Neural crest cell (in vitro differentiated cells): Measurements from ENCODE around the gene EDDM13. TPM values are rescaled to one million over a fixed set of nuclear protein-coding genes. Genes with fewer than 3 reads are reported as not detected.

ENCODE experiments used
- DNase-seq: peaks from one replicate; pipeline ENCODE4 v3.0.0; 2021; ENCODE audit warnings: low read depth, mixed read lengths, low spot score
- H3K27ac Mint-ChIP-seq: one replicate; pipeline ENCODE4 v1.8.0; 2021; ENCODE audit warnings: mild to moderate bottlenecking, mixed read lengths; ENCODE audit not compliant: unreplicated experiment
- H3K27me3 Mint-ChIP-seq: 2 replicates; pipeline ENCODE4 v1.8.0; 2021; ENCODE audit warnings: low read depth, mild to moderate bottlenecking, mixed read lengths
- H3K36me3 Mint-ChIP-seq: 2 replicates; pipeline ENCODE4 v1.8.0; 2021; ENCODE audit warnings: low read depth, mild to moderate bottlenecking, mixed read lengths
- H3K4me1 Mint-ChIP-seq: 2 replicates; pipeline ENCODE4 v1.8.0; 2021; ENCODE audit warnings: mixed read lengths
- H3K4me3 Mint-ChIP-seq: one replicate; pipeline ENCODE4 v1.8.0; 2021; ENCODE audit warnings: mild to moderate bottlenecking, mixed read lengths
- H3K9me3 Mint-ChIP-seq: 2 replicates; pipeline ENCODE4 v1.8.0; 2021; ENCODE audit warnings: mixed read lengths
- total RNA-seq: library from RNA; stranded (reverse); gene quantifications from 2 replicates; pipeline ENCODE4 v1.2.1, GENCODE V29; 2021
- TF ChIP-seq, protein P1 (sequence below): fragments of 200-600 bp; sonication (generic); conservative IDR thresholded peaks from 2 replicates; pipeline ENCODE4 v1.5.0; 2021; ENCODE audit warnings: antibody characterized with exemption, mild to moderate bottlenecking

EDDM13 gene
- total RNA-seq, 1 donor from 2014 or later = not detected

- H3K9me3 Mint-ChIP-seq = peaks cover 15% of the 10 kb centered on the region
- no peak for DNase-seq
- H3K27ac Mint-ChIP-seq = no peak overlapping the region
- peaks cover 15% of the 10 kb centered on the region for H3K36me3 Mint-ChIP-seq
- TF ChIP-seq, protein P1, sequence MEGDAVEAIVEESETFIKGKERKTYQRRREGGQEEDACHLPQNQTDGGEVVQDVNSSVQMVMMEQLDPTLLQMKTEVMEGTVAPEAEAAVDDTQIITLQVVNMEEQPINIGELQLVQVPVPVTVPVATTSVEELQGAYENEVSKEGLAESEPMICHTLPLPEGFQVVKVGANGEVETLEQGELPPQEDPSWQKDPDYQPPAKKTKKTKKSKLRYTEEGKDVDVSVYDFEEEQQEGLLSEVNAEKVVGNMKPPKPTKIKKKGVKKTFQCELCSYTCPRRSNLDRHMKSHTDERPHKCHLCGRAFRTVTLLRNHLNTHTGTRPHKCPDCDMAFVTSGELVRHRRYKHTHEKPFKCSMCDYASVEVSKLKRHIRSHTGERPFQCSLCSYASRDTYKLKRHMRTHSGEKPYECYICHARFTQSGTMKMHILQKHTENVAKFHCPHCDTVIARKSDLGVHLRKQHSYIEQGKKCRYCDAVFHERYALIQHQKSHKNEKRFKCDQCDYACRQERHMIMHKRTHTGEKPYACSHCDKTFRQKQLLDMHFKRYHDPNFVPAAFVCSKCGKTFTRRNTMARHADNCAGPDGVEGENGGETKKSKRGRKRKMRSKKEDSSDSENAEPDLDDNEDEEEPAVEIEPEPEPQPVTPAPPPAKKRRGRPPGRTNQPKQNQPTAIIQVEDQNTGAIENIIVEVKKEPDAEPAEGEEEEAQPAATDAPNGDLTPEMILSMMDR = no peak
- no peak overlapping the region for H3K4me3 Mint-ChIP-seq
- H3K27me3 Mint-ChIP-seq = peaks cover 2% of the 10 kb centered on the region
- no peaks in the 10 kb centered on the region for H3K4me1 Mint-ChIP-seq
These were observed 74.7 kb downstream of the EDDM13 start for GRCh38 chr19:56347163-56347778.

DNA sequence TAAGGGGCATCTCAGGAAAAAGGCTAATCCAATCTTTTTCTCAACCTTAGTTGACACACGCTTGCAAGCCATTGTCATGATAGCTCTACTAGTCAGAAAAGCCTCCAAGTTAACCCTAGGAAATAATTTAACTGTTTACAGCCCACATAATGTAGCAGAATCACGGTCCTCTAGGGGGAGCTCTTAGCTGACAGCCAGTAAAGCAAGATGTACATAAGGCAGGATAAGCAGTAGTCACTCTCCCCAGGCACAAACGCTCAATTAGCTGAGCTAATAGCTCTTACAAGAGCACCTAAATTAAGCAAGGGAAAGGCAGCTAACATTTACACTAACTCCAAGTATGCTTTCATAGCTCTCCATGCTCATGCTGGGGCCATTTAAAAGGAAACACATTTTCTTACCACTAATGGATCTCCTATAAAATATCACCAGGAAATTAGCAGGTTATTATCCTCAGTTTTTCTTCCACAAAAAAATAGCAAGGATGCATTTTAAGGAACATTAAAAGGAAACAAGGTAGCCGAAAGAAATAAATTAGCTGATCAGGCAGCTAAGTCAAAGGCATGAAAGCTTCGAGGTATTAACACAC is 75.8 kb downstream of the EDDM13 start:
- Mint-ChIP-seq H3K4me1 (no peaks in the 10 kb centered on the region), H3K36me3 (peaks cover 6% of the 10 kb centered on the region), H3K27ac (no peak overlapping the region), H3K27me3 (peaks cover 2% of the 10 kb centered on the region), H3K4me3 (no peak overlapping the region), H3K9me3 (peaks cover 12% of the 10 kb centered on the region)
- DNase-seq = no peak
- TF ChIP-seq, protein P1 = peak; percentile 42

DNA sequence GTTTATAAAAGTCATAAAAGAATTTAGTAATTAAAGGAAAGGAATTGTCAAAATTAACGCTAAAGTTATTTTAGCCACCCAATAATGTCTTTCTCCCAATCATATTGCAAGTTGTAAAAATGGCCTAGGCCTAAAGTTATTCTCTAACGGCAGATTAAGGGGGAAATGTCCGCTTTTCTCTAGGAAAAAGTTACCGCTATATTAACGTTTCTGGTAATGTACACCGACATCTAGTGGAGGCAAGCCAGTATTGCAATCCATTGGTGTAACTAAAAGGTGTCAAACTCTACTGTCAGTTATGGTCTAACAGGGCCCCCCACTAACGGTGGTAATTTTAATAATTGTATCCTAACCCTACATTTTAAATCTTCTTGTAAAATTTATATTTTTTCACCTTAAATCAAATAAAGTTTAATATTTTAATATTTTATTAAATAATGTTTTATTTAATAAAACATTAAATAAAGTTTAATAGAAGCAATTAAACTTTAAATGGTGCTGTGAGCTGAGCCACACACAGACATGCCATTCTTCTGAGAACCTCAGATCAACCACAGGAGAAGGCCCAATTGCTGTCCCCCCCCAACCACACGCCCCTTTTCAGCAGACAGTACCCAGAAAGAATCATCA is 78.0 kb downstream of the EDDM13 start:
- TF ChIP-seq, protein P1 = peak; percentile 83
- Mint-ChIP-seq H3K9me3 (peaks cover 10% of the 10 kb centered on the region), H3K4me1 (no peaks in the 10 kb centered on the region), H3K4me3 (no peak overlapping the region), H3K27ac (no peak overlapping the region), H3K36me3 (peaks cover 5% of the 10 kb centered on the region), H3K27me3 (peaks cover 2% of the 10 kb centered on the region)
- peak; percentile 31 for DNase-seq

GRCh38 chr19:56351208-56351607 is 78.7 kb downstream of the EDDM13 start:
- Mint-ChIP-seq H3K36me3 (peaks cover 5% of the 10 kb centered on the region), H3K27ac (no peak overlapping the region), H3K4me1 (no peaks in the 10 kb centered on the region), H3K4me3 (no peak overlapping the region), H3K27me3 (peaks cover 2% of the 10 kb centered on the region), H3K9me3 (peaks cover 10% of the 10 kb centered on the region)
- TF ChIP-seq, protein P1 = no peak
- no peak for DNase-seq

GRCh38 chr19:56355517-56355916 is 83.0 kb downstream of the EDDM13 start:
- Mint-ChIP-seq H3K9me3 (peaks cover 22% of the 10 kb centered on the region), H3K4me3 (no peak overlapping the region)

More at GRCh38 chr19:56355517-56355916, 83.0 kb downstream of the EDDM13 start:
- TF ChIP-seq, protein P1 = no peak
- Mint-ChIP-seq H3K27me3 (no peaks in the 10 kb centered on the region), H3K36me3 (peaks cover 13% of the 10 kb centered on the region), H3K27ac (no peak overlapping the region), H3K4me1 (no peaks in the 10 kb centered on the region)
- DNase-seq = no peak
